GM19193 (cell line): ENCODE data around the gene SYT7.

Experiments used
- POLR2A ChIP-seq: IDR thresholded peaks from 4 replicates; pipeline ENCODE4 v1.6.1; 2011; ENCODE audit not compliant: insufficient read depth, insufficient read length; ENCODE audit errors: extremely low read depth

The SYT7 gene

GRCh38 chr11:61486779-61487178 is 94.1 kb downstream of the SYT7 start:
- TF ChIP-seq POLR2A: no peak

DNA sequence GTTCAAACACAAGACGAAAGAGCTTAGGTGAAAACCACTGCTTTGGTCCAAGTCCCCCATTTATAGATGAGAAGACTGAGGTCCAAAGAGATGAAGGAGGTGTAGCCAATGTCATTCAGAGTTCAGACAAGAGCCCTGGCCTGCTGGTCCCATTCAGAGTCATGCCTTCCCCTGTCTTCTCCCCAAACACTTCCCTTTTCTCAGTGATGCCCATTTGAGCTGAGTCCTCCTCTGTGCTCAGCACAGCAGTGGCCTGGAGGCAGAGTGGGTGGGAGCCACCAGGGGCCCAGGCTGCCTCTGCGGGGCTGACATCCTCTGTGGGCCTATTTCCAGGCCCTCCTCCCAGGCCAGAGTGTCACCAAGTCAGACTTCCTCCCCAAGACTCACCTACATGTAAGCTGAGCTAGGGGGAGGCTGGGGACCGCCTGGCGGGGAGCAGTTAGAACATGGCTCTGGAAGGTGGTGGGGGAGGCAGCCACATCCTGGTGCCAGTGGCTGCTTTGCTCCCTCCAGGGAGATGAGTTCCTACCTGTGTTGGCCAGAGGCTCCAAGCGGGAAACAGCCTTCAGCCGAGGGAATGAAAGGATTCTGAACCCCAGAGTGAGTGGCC is 94.8 kb downstream of the SYT7 start:
- TF ChIP-seq POLR2A: no peak

DNA sequence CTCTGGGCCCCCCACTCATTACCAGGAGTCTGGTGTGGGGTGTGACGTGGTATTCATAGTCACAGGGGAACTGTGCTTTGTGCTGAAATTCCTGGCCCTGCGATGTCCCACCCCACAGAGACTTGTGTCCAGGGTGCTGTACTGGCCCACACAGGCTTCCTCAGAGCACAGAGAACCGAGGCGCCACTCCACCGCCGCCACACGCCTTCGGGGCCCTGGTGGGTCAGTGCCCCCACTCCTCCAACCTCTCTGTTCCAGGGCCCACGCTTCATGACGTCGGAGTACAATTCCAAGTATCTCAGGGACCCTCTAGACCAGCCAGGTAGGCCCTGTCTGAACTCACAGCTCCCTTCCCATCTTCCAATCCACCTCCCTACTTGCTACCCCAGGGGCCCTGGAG is 95.8 kb downstream of the SYT7 start:
- TF ChIP-seq POLR2A: no peak

DNA sequence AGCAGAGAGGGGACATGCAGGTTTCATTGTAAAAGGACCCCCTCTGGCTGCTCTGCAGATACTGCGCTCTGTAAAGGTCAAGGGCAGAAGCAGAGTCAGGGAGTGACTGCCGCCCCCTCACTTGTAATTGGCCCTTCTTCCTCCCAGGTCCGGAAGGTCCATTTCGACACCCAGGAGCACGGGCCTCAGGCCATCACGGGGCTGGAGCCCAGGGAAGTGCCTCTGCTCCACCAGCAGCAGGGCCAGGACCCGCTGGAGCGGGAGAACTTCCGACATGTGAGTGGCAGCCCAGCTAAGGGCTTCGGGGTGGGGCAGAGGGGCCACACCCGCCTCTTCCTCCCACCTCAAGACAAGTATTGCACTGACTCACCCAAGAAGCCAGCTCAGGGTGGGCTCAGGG is 96.3 kb downstream of the SYT7 start:
- no peak for TF ChIP-seq POLR2A

DNA sequence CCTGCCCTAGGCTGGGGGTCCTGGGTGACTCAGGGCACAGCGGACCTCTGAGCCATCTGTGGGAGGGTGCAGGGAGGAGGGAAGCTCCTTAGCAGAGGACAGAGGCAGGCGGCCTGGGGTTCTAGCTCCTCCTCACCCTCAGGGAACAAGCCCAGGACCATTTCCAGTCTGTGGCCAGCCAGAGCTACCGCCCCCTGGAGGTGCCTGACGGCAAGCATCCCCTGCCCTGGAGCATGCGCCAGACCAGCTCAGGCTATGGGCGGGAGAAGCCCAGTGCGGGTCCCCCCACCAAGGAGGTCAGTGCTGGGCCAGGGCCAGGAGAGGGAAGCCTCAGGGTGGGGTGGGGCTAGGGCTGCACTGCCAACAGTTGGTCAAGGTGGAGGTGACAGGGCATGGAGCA is 98.4 kb downstream of the SYT7 start:
- TF ChIP-seq POLR2A: no peak

DNA sequence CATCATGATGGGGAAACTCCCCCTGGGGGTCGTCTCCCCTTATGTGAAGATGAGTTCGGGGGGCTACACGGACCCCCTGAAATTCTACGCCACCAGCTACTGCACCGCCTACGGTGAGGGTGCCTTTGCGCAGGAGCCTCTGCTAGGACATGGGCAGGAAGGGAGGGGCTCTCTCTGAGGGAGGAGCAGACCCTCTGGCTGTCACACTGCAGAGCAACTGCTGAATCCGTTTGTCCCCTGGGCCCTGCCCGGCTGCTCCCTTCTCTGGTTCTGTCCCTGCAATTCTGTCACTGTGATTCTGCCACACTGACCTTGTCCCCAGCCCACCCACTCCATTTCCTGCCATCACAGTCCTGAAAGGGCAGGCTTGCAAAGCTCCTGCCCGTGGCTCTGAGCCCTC is 99.1 kb downstream of the SYT7 start:
- TF ChIP-seq POLR2A: no peak

DNA sequence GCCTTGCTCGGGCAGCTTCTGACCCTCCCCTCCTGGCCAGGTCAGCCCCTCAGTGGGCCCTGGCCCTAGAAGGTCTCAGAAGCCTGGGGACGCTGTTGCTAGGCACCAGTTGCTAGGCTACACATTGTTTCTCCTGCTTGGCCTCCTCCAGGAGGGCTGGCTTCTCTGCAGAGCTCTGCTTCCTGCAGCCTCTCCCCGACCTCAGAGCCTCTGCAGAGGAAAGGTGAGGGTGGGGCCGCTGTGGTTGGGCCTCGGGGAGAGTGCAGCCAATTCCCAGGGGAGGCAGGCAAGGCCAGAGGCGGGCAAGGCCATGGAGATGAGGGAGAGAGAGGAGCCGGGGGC is 99.9 kb downstream of the SYT7 start:
- TF ChIP-seq POLR2A: no peak

DNA sequence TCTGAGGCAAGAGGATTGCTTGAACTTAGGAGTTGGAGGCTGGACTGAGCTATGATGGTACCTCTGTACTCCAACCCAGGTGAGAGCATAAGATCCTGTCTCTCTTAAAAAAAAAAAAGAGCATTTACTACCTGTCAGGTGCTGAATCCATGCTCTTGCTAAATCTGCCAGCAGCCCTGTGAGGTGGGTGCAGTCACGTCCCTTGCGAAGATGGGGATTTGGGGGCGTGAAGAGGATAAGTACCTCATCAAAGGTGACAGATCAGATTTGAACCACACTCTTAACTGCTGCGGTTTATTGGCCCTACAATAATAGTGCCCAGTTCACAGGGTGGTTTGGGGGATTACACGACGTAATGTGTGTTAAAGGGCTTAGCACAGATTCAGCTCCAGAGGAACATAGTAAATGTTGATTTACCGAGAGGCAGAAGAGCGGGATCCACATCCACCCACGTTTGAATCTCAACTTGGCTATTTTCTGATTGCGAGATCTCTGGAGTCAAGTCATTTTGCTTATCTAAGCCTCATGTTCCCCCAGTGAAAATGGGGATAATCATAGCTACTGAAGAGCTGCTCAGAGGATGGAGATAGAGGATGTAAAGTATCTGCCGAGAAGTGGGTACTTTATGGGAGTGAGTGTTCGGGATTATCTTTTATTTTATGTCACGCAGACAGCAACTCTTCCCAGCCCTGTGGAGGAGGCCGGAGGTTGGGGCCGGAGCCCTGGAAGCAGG is 100.4 kb downstream of the SYT7 start:
- no peak for TF ChIP-seq POLR2A

- no peak for TF ChIP-seq POLR2A
Measured at GRCh38 chr11:61477727-61478148, 103.1 kb downstream of the SYT7 start.

DNA sequence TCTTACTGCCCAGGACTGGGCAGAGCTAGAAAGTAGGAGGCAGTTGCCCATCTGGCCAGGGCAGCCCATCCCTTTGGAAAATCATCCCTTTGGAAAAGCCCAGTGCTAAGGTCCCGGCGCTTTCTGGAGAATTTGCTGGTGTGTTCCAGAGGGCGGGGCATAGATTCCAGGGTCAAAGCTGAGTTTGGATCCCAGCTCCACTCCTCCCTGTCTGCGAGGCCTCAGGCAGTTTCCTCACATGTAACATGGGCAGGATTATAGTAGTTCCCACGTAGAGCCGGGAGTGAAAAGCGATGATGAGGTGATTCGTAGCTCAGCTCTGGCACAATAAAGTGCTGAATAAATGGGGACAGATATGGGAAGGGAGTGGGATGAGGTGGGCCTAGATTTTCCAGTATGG is 103.8 kb downstream of the SYT7 start:
- no peak for TF ChIP-seq POLR2A

DNA sequence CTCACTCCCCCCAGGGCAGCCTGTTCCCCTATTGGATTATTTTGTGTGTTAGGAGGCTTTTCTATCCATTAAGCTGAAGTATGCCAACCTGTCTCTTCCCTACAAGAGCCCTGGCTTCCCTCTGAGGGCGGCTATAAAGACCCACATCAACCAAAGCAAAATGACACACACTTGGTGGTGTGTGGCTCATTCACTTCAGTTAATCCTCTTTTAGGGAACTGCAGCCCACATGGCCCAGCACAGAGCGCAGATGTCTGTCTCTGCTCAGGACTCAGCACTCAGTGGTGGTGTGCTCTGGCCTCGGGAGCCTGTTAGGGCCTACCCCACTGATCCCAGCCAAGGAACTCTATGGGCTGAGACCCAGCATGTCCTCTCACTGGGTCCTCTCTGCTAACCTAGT is 104.5 kb downstream of the SYT7 start:
- TF ChIP-seq POLR2A: no peak

DNA sequence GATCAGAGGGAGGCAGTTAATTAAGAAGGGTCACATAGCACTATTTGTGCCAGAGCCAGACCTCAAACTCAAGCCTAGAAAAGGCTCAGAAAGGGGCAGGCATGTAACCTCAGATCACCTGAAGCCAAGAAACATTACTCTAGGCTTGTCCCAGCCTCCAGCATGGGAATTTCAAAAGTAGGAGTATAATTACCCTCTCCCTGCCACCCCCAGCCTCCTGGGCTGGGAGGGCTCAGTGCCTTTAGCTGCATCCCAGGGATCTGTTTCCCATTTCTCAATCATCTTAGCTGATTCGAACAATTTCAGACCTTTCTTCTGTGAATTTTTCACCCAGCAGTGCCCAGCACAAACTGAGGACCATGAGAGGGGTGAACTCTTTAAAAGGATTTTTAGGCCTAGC is 105.4 kb downstream of the SYT7 start:
- TF ChIP-seq POLR2A: no peak

DNA sequence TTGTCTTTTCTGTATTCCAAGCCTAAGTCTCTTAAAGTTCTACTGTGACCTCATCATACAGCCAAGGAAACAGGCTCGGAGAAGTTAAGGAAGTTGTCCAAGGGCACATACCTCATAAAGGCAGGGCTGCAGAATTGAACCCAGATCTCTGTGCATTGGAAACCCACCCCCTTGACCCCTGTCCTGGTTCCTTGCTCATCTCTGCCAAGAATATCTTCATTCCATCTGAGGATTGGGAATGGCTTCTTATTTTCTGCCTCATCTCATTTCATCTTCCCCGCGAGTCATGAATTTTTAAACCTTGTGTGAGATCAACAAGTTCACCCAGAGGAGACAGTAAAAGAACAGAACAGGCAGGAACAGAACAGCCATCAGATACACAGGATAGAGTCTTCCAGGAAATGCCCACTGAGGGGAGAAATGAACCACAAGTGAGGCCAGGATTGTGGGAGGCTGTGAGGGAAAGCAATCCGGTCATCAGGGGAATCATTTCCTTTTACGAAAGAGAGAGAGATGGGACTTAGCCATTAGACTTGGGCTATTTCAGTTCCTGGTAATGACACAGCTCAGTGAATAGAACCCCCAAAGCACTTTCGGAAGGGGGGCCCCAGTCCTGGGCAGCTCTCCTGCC is 106.7 kb downstream of the SYT7 start:
- TF ChIP-seq POLR2A: no peak

DNA sequence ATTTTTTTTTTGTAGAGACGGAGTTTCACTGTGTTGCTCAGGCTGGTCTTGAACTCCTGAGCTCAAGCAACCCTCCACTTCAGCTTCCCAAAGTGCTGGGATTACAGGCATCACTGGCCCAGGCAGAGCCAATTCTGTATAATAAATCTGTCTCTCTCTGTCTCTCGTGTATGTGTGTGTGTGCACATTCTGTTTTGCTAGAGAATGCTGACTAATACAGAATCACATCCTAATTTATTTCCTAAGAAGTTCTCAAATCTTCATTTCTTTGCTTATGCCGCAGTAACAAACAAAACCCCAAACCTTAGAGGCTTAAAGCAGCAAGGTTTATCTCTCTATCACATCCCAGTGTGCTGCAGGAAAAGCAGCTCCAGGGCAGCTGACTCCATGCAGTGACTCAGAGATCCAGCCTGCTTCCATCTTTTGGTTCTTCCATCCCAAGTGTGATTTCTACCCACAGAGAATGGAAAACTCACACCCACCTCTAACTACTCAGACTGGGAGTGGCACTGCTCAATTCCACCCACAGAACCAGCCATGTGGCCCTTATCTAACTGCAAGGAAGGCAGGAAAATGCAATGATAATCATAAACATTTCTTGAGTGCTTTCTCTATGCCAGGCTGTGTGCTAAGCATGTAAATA is 107.4 kb downstream of the SYT7 start:
- no peak for TF ChIP-seq POLR2A

- TF ChIP-seq POLR2A: no peak
Measured at GRCh38 chr11:61472868-61473267, 108.0 kb downstream of the SYT7 start.

- no peak for TF ChIP-seq POLR2A
Measured at GRCh38 chr11:61472282-61472681, 108.6 kb downstream of the SYT7 start.

DNA sequence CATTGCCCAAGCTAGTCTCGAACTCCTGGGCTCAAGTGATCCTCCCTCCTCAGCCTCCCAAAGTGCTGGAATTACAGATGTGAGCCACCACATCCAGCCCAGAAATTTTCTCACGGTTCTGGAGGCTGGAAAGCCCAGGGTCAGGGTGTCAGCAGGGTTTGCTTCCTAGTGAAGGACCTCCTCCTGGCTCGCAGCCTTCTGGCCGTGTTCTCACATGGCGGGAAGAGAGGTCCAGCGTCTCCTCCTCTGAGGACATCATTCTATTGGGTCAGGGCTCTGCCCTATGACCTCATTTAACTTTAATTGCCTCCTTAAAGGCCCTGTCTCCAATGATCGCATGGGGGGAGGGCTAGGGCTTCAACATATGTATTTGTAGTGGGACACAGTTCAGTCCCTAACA is 112.9 kb downstream of the SYT7 start:
- TF ChIP-seq POLR2A: no peak
